K562 (cell line): ENCODE data around the gene MAML1. TPM values are rescaled to one million over a fixed set of nuclear protein-coding genes. Genes with fewer than 3 reads are reported as not detected.

ENCODE experiments used
- ATAC-seq: fragments of 200-7000 bp; cut with Tn5 transposase; 3 replicates; pipeline ENCODE4 v1.9.1; 2020; ENCODE audit warnings: moderate library complexity
- BruUV-seq: library from RNA; stranded (reverse); fragments of 400-500 nt; replicated peaks from 2 replicates; lab custom pipeline; 2021; lab: Mats Ljungman, UMichigan
- CTCF ChIA-PET: fragments of 300-600 bp; formaldehyde crosslinking; extraction: SDS; loops from one replicate; lab custom pipeline; 2021; ENCODE audit warnings: low intra/inter-chr PET ratio; lab: Yijun Ruan, JAX
- POLR2A ChIA-PET: fragments of 300-600, 350-650 bp; sonication (Branson Sonifier 250); formaldehyde crosslinking; extraction: SDS; loops from one replicate; lab custom pipeline; 2021; ENCODE audit warnings: antibody characterized with exemption, inconsistent platforms; lab: Yijun Ruan, JAX
- DNase-seq, 4 experiments: peaks; one replicate each; pipeline versions ENCODE4 v3.0.0 to v3.0.0-alpha.2; 2011 to 2018; ENCODE audit warnings: low spot score in 3 of 4, mixed read lengths in 3 of 4; ENCODE audit errors: extremely low read depth in 1 of 4
- FAIRE-seq: peaks from 2 replicates; lab custom pipeline; 2011; peaks lifted over from hg19 to GRCh38; lab: Jason Lieb, UNC
- H2AFZ ChIP-seq: 2 replicates; pipeline ENCODE4 v1.6.0; 2011; ENCODE audit warnings: low read depth, low read length, control low read depth, inconsistent platforms
- H3K27ac ChIP-seq: fragments of 200-600 bp; 3 replicates; pipeline ENCODE4 v1.8.0; 2011; ENCODE audit warnings: low read depth, mild to moderate bottlenecking, control low read depth, inconsistent platforms, low read length, moderate library complexity, mixed read lengths; ENCODE audit errors: extremely low read depth
- H3K27me3 ChIP-seq, 2 experiments: fragments of 300-600 bp in 1 of 2; 2 replicates in 1 of 2; 3 replicates in 1 of 2; pipeline versions ENCODE4 v1.6.0 to v1.8.0; 2011; ENCODE audit warnings: inconsistent platforms in 2 of 2, low read length in 2 of 2, mild to moderate bottlenecking in 1 of 2, mixed read lengths in 1 of 2, moderate library complexity in 1 of 2; ENCODE audit not compliant: control insufficient read depth in 2 of 2, insufficient read depth in 2 of 2
- H3K36me3 ChIP-seq: fragments of 300-600 bp; 3 replicates; pipeline ENCODE4 v1.8.0; 2011; ENCODE audit warnings: mild to moderate bottlenecking, low read length, inconsistent platforms; ENCODE audit not compliant: control insufficient read depth, insufficient read depth
- H3K4me1 ChIP-seq, 2 experiments: fragments of 200-600 bp in 1 of 2; replicated peaks in 1 of 2; 2 replicates in 1 of 2; 3 replicates in 1 of 2; pipeline versions ENCODE4 v1.5.1 to v1.8.0; 2011; ENCODE audit warnings: inconsistent platforms in 2 of 2, low read length in 2 of 2, mild to moderate bottlenecking in 1 of 2, mixed read lengths in 1 of 2, moderate library complexity in 1 of 2; ENCODE audit not compliant: control insufficient read depth in 2 of 2, insufficient read depth in 2 of 2
- H3K4me2 ChIP-seq: 2 replicates; pipeline ENCODE4 v1.6.1; 2011; ENCODE audit warnings: low read length, control low read depth, inconsistent platforms, mixed read lengths; ENCODE audit not compliant: insufficient read depth
- H3K4me3 ChIP-seq: fragments of 200-600 bp; sonication (generic), shearing (Covaris generic); 2 replicates; pipeline ENCODE4 v1.5.1; 2016; ENCODE audit warnings: control low read depth, inconsistent platforms
- H3K79me2 ChIP-seq: fragments of 200-600 bp; 3 replicates; pipeline ENCODE4 v1.8.0; 2011; ENCODE audit warnings: low read length, inconsistent platforms; ENCODE audit not compliant: control insufficient read depth, insufficient read depth
- H3K9ac ChIP-seq, 2 experiments: 2 replicates each; pipeline versions ENCODE4 v1.6.0 to v1.6.1; 2011; ENCODE audit warnings: low read depth in 2 of 2, low read length in 2 of 2, control low read depth in 1 of 2, inconsistent platforms in 1 of 2, mild to moderate bottlenecking in 1 of 2, mixed read lengths in 1 of 2; ENCODE audit not compliant: insufficient read depth in 1 of 2
- H3K9me1 ChIP-seq: one replicate; pipeline ENCODE4 v1.6.0; 2011; ENCODE audit warnings: inconsistent platforms, mild to moderate bottlenecking, low read length, moderate library complexity; ENCODE audit not compliant: control insufficient read depth, insufficient read depth
- H3K9me3 ChIP-seq: replicated peaks from 2 replicates; pipeline ENCODE4 v1.5.1; 2011; ENCODE audit warnings: low read depth, low read length, inconsistent platforms; ENCODE audit not compliant: control insufficient read depth, insufficient read depth
- H4K20me1 ChIP-seq: replicated peaks from 2 replicates; pipeline ENCODE4 v1.6.1; 2011; ENCODE audit warnings: low read length, inconsistent platforms, mixed read lengths; ENCODE audit not compliant: control insufficient read depth, insufficient read depth
- POLR2G ChIP-seq: fragments of 200-400 bp; formaldehyde crosslinking; IDR thresholded peaks from 2 replicates; pipeline ENCODE4 v1.6.1; 2017; ENCODE audit warnings: low read depth, mild to moderate bottlenecking, antibody characterized with exemption, low read length, moderate library complexity
- RBFOX2 ChIP-seq: fragments of 200-400 bp; formaldehyde crosslinking; IDR thresholded peaks from 2 replicates; pipeline ENCODE4 v1.6.1; 2017; ENCODE audit warnings: low read depth, mild to moderate bottlenecking, low read length, moderate library complexity
- ZNF253 ChIP-seq: fragments of 250-450 bp; sonication (Bioruptor Pico); conservative IDR thresholded peaks from 2 replicates; pipeline ENCODE4 v1.6.1; 2021; ENCODE audit warnings: mild to moderate bottlenecking
- WGBS: fragments of 100-300 bp; shearing (Covaris generic); methylation state at CpG from one replicate; pipeline ENCODE4 v1.1.6; 2016; ENCODE audit warnings: low coverage, mixed read lengths; ENCODE audit not compliant: insufficient coverage; ENCODE audit errors: missing lambda C conversion rate; 5-methylcytosine and 5-hydroxymethylcytosine counted together
- in situ Hi-C: fragments of 300-500 bp; cut with MboI; formaldehyde crosslinking; loops from 4 replicates; pipeline ENCODE4 v1.15.0; 2018; ENCODE audit warnings: inconsistent platforms, mixed read lengths
- intact Hi-C: fragments of 100-400 bp; cut with micrococcal nuclease; formaldehyde crosslinking; loops from 2 replicates; pipeline ENCODE4 v1.14.2; 2022
- polyA plus RNA-seq, 8 experiments: library from polyadenylated mRNA; depleted of rRNA in 4 of 8; stranded (reverse) in 5 of 8; unstranded in 3 of 8; fragments of >200 nt; fragmentation: Nextera tagmentation in 2 of 8; fragmentation: Illumina TruSeq in 1 of 8; extraction: Ambion mirVana in 2 of 8; extraction: Trizol in 1 of 8; gene quantifications; 2 replicates each; pipeline versions ENCODE4 v1.2.1 to v1.2.3, GENCODE V29; 2011 to 2014; ENCODE audit warnings: inconsistent platforms in 1 of 8, missing spikeins in 1 of 8
- total RNA-seq, 7 experiments: library from RNA; depleted of rRNA in 6 of 7; stranded (reverse); fragments of >200 nt in 6 of 7; fragmentation: Illumina TruSeq in 2 of 7; extraction: Trizol in 2 of 7; gene quantifications; 2 replicates each; pipeline versions ENCODE4 v1.2.1 to v1.2.3, GENCODE V29; 2011 to 2021; ENCODE audit warnings: low replicate concordance in 1 of 7

Gene MAML1
- total and polyA plus RNA-seq, 9 of the 15 experiments (the other 6 are each of a cell fraction or from before 2014, with no cell fraction given) = 0.32 to 18.4 (median 7.0) TPM

- in situ Hi-C loops = no loop called here
- peak overlapping the region in 1 of 2 experiments; percentile 75; a peak in 2 of 4 replicates for H3K9ac ChIP-seq
- no peak overlapping the region for H2AFZ ChIP-seq
- BruUV-seq = no TSS peak
- H3K4me3 ChIP-seq = no peak overlapping the region
- ATAC-seq = no peak
- peaks cover 6% of the 10 kb centered on the region for H3K9me1 ChIP-seq
- peaks cover 23 to 72% of the 10 kb centered on the region in 2 experiments for H3K4me1 ChIP-seq
- no peak for FAIRE-seq
- TF ChIP-seq RBFOX2 (peak; percentile 40), ZNF253 (CRISPR knock-in tag) (no peak), POLR2G (0 out of 2 replicates have a peak, but pooled peaks have one; percentile 24)
- intact Hi-C loops = no loop called here
- no peaks in the 10 kb centered on the region for H3K27me3 ChIP-seq
- H3K4me2 ChIP-seq = no peak overlapping the region
- H3K27ac ChIP-seq = no peak overlapping the region
- CTCF ChIA-PET = no interaction called here
- no peaks in the 10 kb centered on the region for H3K9me3 ChIP-seq
- H3K36me3 ChIP-seq = peaks cover 69% of the 10 kb centered on the region; the same call in 2 of the 3 replicates
- DNase-seq = no peak
- WGBS = 96% methylated on average over 19 of the region's 19 CpGs
- no peaks in the 10 kb centered on the region for H4K20me1 ChIP-seq
- POLR2A ChIA-PET = interaction anchor here (0.5 to 1.8 kb wide), 10 partner anchors 10 to 1482 kb away, joined by 3 to 4 read pairs (median 3); no protein-coding TSS in a partner anchor
- H3K79me2 ChIP-seq = peaks cover 42% of the 10 kb centered on the region
These were observed 69.7 kb downstream of the MAML1 start for GRCh38 chr5:179802207-179802883.
